ENCODE measurements around the gene TNK1.
"Not testable (repeated sequence)": the region's sequence is repeated elsewhere in the genome, so short reads cannot be mapped to it uniquely, and the experiment has no call there.

TNK1 gene

DNA sequence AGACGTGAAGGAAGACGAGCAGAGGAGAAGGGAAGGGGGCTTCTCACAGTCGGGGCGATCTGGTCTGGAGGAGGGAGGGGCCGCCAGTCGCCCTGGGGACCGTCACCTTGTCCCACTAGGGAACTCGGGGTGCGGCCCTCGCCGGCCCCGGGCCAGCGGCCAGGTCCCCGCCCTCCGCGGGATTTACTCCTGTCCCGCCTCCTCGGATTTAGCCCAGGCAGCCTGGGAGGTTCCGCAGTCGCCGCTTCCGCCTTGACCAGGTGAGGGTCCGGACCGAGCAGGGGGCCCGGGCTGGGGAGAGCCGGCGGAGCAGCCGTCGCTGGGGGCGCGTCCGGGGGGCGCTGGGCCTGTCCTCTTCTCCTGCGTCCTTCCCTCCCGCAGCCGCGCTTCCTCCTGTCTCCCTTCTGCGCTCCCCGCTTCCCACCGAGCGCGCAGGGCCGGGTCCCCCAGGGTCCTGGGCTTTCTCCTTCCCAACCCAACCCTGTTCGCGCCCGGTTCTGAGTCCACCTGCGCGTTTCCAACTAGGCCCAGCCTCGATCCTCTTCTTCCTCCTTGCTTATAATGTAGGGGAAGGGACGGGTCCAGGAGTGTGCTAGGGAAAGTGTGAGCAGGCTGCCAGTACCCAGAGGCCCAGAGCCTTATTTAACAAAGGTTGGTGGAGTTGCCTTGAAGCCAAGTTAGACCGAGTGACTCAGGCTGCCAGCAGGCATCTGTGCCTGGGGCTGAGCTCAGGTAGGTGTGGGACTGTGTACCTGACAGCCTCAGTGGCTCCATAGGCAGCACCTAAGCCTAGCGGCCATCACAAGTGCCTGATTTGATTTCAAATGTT lies at the start of gene TNK1:
TNK1 (plus strand) TSS at position 235 of the 829 bp plus-strand sequence. CDS start 1,838 bp downstream, outside the sequence.
- no peak for DNase-seq (ENCODE audit: low read depth)

DNA sequence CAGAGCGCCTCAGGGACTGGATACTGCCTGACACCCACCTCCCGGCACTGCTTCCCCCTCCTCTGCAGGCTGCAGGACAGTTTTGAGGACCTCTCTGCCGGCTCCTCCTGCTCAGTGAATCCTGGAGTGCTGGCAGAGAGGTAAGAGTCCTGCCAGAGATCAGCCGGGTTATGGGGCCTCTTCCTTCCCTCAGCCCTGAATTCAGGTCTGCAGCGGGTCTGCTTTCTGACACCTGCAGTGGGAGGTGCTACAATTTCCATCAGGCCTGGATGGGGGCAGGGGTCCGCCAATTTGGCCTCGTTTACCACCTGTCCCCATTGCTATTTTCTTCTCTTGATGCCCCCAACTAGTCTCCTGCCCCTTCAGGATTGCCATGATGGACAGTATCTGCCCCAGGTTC lies 48.8 kb upstream of the TNK1 start:
- no peak for DNase-seq (ENCODE audit: low read depth)

DNA sequence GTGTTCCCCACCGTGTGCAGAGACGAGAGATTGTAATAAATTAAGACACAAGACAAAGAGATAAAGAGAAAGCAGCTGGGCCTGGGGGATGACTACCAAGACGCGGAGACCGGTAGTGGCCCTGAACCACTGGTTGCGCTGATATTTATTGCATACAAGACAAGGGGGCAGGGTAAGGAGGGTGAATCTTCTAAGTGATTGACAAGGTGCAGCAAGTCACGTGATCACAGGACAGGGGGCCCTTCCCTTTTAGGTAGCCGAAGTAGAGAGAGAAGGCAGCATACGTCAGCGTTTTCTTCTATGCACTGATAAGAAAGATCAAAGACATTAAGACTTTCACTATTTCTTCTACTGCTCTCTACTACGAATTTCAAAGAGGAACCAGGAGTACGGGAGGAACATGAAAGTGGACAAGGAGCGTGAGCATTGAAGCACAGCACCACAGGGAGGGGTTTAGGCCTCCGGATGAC lies 48.3 kb upstream of the TNK1 start:
- not testable (repeated sequence) for DNase-seq (ENCODE audit: low read depth)

DNA sequence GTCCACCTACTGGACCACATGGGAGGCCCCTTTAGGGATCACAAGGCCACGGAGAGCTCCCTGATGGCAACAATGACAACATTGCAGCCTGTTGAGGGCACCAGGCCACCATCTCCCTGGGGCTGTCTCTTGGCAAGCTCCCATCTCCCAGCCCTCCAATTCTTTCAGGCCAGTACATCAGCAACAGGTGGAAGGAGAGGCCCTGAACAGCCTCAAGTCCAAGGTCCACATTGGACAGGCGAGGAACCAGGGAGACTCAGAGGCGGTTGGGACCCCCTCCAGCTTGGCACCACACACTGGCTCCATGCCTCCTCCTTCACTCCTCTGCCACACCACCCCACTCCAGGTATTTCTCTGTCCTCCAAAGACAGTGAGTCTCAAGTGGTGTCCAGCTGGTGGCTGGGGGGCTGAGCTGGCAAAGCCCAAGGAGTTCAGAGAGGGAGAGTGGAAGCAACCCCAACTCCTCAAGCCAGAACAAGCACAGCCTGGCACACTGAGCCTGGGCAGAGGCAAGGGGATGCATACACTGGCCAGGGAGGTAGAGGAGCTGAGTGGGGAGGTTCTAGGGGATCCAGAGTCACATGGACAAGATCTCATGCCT lies 45.9 kb upstream of the TNK1 start:
- no peak for DNase-seq (ENCODE audit: low read depth)

DNA sequence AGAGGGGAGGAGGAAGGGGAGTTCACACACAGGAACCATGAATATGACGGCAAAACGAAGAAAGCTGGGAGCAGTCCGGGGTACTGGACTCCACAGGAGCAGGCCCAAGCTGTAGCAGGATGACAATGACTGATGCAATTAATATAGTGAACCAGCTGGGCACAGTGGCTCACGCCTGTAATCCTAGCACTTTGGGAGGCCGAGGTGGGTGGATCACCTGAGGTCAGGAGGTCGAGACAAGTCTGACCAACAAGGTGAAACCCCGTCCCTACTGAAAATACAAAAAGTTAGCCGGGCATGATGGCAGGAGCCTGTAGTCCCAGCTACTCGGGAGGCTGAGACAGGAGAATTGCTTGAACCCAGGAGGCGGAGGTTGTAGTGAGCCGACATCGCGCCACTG lies 45.1 kb upstream of the TNK1 start:
- DNase-seq (ENCODE audit: low read depth): not testable (repeated sequence)

DNA sequence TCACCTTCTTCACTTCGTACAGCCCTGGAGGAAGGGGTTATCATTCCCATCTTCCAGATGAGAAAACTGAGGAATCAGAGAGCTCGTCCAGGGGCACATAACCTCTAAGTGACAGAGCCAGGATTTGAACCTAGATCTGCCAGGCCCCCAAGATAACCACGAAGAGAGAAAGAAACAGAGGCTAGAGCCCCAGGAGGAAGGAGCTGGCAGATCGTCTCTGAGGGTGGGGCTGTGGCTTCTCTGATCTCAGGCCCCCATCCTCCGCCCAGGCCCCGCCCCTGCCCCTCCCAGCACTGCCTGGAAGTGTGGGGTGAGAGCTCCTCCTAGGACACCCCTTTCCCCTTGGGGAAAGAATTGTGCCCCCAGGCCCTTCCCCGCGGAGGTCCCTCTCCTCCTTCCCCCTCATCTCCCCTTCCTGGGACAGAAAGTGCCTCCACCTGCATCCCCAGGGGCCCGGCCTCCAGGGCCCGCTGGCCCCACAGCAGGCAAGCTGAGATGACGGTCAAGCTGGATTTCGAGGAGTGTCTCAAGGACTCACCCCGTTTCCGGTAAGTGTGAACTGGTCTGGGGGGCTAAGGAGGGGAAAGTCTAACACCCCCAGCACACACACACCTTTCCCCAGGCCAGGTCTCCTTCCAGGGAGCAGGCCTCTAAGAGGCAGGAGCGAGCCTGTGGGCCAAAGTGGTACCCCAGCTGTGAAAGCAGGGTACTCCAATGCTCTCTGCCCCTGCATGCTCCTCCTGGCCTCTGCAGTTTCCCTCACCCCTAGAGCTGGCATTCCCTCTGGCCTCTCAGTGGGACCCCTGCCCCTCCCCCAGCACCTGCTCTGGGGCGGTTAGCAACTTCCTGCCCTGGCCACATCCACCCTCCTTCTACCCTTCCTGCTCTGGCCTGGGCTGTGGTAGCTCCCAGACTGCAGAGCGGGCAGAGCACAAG lies 44.4 kb upstream of the TNK1 start, which contains the start of gene ACAP1:
ACAP1 (plus strand) TSS at position 290 of the 936 bp plus-strand sequence; CDS start at position 496, 206 bp downstream.
- DNase-seq (ENCODE audit: low read depth): peak; percentile 82

DNA sequence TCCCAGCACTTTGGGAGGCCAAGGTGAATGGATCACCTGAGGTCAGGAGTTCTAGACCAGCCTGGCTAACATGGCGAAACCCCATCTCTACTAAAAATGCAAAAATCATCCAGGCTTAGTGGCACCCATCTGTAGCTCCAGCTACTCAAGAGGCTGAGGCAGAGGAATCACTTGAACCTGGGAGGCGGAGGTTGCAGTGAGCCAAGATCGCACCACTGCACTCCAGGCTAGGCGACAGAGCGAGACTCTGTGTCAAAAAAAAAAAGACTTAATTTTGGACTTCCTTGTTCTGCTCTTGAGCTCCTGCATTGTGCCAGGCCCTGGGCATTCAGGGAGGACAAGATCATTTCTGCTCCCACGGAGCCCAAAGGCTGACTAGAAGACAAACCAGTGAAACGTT lies 43.3 kb upstream of the TNK1 start:
- DNase-seq (ENCODE audit: low read depth): not testable (repeated sequence)

DNA sequence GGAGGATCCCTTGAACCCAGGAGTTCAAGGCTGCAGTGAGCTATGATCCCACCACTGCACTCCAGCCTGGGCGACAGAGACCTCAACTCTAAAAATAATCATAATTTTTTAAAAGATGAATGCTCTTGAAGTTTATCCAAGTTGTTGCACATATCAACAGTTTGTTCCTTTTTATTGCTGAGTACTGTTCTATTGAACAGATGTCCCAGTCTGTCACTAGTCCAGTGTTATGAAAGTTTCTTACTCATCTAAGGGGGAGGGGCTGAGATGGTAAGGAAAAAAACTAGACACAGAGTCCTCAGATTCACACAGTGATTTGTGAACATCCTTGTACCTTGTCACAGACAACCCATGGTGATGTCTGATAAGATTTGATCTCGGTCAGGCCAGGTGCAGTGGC lies 40.7 kb upstream of the TNK1 start:
- DNase-seq (ENCODE audit: low read depth): no peak

DNA sequence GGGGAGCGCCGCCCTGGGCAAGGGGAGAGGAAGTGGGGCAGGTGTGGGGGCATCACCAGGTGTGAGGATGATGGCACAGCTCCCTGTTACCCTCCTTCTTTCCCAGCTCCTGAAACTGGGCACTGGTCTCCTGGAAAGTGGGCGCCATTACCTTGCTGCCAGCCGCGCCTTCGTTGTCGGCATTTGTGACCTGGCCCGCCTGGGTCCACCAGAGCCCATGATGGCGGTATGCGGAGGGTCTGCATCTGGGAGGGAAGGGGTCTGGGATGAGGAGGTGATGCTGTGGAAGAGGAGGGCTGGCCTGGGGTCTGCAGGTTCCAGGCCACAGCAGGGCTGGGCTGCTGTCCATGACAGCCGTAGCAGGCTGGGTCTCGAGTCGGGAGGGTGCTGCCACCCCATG lies 39.0 kb upstream of the TNK1 start:
- DNase-seq (ENCODE audit: low read depth): no peak

DNA sequence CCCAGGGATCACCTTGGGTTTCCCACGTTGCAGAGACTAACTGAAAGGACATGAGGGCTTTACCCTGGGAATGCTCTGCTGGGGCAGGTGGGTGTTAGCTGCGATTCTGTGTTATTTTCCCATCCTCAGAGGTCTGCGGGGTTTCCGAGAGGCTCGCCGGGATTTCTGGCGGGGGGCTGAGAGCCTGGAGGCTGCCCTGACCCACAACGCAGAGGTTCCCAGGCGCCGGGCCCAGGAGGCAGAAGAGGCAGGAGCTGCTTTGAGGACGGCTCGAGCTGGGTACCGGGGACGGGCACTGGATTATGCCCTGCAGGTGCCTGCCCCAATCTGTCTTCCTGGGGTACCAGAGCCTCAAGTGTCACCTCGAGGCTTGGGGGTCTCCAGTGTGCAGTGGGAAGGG lies 37.6 kb upstream of the TNK1 start:
- DNase-seq (ENCODE audit: low read depth): no peak

DNA sequence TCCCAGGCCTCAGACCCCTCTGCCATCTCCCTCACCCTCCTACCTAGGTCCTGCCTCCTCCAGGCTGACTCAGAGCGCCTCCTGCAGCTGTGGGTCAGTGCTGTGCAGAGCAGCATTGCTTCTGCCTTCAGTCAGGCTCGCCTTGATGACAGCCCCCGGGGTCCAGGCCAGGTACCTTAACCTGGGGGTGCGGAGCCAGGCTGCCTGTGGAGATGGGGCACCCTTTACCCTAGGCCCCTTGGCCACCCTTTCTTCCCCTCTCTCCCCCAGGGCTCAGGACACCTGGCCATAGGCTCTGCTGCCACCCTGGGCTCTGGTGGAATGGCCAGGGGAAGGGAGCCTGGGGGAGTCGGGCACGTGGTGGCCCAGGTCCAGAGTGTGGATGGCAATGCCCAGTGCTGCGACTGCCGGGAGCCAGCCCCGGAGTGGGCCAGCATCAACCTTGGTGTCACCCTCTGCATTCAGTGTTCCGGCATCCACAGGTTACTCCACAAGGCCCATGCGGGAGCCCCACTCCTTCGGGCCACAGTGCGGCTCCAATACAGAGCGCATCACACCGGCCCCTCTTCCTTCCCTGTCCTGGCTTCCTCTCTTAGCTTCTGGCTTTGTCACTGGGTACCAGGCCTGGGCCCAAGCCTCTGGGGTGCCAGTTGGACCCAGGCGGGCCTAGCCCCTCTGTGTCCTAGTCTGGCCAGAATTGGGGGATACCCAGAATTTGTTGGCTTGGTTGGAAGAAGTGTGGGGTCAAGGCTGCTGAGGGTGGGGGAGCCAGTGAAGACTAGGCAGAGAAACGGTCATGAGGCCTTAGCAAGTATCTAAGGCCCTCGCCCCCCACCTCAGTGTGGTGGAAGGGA lies 33.9 kb upstream of the TNK1 start:
- DNase-seq (ENCODE audit: low read depth): no peak

DNA sequence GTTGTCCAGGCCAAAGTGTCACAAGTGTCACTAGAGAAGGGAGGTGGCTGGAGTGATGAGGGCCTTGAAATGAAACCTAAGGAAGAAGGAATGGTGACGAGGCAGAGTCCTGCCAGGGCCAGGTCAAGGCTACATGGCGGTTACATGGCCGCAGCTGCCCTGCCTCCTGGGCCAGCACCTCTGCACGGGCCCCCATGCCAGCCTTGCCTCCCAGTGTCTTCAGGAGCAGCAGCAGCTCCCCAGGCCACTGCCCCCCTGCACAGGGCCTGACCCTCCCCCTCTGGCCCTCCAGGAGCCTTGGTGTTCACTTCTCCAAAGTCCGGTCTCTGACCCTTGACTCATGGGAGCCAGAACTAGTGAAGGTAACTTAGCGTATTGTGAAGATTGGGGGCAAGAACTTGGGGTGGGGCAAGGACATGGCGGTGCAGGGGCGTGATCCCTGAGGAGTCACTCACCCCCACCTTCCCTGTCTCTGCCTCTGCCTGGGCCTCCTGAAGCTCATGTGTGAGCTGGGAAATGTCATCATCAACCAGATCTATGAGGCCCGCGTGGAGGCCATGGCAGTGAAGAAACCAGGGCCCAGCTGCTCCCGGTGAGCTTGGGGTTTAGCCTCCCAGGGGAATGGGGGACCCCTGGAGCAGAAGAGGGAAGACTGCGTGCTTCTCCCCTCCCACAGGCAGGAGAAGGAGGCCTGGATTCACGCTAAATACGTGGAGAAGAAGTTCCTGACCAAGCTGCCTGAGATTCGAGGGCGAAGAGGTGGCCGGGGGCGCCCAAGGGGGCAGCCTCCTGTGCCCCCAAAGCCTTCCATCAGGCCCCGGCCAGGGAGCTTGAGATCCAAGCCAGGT lies 33.0 kb upstream of the TNK1 start:
- no peak for DNase-seq (ENCODE audit: low read depth)

DNA sequence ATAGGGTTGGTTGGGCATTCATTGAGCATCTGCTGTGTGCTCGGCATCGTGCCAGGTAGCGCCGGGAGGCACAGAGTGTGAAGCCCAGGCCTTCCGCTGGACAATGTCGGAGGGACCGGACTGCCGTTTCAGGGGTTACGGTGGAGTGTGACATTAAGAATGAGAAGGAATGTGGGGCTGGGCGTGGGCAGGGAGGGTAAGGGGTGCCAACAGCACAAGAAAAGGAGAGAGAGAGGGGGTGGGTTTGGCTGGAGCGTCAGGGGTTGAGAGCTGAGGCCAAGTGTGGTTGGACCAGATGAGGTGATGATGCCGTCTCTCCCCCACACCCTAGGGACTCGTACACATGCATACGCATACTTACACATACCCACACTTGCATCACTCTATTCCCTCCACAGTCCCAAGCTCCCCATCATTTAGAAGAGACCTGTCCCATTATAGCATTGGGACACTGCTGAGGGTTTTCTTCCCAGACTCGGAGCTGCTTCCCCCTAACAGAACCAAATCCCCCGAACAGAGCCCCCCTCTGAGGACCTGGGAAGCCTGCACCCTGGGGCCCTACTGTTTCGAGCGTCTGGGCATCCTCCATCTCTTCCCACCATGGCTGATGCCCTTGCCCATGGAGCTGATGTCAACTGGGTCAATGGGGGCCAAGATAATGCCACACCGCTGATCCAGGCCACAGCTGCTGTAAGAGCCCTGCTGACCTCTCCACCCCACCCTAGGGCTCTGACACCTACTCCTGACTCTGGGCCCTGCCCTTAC lies 32.2 kb upstream of the TNK1 start:
- no peak for DNase-seq (ENCODE audit: low read depth)

DNA sequence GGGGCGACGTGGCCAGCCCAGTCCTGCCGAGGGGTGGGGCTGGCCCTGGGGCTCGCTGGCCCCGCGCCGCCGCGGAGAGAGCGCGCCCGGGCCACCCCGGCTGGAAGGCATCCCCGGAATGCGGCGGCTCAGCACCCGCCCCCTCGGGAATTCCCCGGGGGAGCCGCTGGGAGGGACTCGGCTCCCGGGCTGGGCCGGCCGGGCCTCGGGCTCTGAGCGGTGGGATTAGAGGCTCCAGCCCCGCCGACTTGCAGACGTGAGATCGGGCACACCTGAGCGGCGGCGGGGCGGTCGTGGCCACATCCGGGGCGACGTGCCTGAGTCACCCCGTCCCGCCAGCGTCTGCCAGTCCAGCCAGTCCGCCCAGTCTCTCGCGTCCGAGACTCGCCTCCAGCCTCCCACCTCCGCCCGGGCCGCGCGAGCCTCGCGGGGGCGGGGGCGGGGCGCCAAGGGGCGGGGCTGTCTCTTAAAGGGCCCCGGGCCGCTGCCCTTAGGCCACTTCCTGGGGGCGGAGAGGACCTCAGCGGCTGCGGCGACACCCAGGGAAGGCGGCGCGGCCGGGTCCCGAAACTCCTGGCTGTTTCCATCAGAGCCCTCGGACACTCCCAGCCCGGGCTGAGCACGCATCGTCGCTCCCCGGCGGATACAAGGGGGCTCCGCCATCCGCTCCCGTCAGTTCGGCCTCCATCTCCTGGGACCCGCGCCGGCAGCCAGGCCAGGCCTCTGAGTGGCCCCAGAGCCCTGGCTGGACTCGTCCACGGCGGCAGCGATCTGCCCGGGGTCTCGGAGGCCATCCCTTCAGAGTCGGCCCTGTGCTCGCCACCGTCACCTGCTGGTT lies 29.0 kb upstream of the TNK1 start, which contains the start of gene KCTD11:
KCTD11 (plus strand) TSS at position 498 of the 838 bp plus-strand sequence.
- DNase-seq (ENCODE audit: low read depth): peak; percentile 71

DNA sequence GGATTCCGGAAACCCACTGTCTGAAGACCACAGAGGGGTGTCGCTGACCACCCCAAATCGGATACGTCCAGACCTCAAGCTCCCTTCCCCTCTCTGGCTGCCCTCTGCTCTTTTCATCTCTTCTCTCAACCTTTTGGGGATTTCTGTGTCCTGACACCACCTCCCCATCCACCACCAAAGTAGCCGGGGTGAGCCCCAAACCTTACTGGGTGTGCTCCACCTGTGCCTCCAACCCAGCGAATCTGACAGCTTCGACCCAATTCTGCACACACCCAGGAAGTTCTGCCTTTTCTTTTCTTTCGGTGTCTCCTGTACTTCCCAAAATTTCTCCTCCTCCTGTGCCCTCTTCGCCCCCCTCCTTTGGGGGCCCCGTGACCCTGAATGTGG lies 28.4 kb upstream of the TNK1 start:
- DNase-seq (ENCODE audit: low read depth): no peak

DNA sequence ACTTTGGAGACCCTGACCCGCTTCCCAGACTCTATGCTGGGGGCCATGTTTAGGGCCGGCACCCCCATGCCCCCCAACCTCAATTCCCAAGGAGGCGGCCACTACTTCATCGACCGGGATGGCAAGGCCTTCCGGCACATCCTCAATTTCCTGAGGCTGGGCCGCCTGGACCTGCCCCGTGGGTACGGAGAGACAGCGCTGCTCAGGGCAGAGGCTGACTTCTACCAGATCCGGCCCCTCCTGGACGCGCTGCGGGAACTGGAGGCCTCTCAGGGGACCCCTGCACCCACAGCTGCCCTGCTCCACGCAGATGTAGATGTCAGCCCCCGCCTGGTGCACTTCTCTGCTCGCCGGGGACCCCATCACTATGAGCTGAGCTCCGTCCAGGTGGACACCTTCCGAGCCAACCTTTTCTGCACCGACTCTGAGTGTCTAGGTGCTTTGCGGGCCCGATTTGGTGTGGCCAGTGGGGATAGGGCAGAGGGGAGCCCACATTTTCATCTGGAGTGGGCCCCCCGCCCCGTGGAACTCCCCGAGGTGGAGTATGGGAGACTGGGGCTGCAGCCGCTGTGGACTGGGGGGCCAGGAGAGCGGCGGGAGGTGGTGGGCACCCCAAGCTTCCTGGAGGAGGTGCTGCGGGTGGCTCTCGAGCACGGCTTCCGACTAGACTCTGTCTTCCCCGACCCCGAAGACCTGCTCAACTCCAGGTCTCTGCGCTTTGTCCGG lies 27.8 kb upstream of the TNK1 start:
- DNase-seq (ENCODE audit: low read depth): no peak

DNA sequence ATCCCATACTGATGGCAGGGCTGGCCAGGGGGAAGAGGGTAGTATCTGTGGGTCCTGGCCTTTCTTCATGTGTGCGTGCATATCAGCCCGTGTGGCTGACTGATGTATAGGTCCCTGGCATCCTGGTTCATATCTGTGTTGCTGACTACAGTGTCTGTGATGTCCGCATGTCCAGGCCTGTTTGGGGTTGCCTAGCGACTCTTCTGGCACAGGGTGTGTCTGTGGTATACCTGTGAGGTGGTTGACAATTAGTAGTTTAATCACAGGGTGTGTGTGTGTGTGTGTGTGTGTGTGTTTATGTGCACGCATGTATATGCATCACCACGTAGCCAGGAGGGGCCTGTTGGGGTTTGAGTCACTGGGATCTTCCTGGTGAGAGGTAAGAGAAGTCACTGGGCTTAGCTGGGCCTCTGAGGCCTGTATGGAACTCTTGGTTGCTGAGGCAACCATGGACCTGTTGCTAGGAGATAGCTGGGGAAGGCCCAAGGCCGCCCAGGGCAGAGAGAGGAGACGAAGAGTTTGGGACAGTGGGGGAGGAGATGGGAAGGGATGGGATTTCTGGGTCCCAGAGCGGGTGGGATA lies 26.5 kb upstream of the TNK1 start:
- no peak for DNase-seq (ENCODE audit: low read depth)

DNA sequence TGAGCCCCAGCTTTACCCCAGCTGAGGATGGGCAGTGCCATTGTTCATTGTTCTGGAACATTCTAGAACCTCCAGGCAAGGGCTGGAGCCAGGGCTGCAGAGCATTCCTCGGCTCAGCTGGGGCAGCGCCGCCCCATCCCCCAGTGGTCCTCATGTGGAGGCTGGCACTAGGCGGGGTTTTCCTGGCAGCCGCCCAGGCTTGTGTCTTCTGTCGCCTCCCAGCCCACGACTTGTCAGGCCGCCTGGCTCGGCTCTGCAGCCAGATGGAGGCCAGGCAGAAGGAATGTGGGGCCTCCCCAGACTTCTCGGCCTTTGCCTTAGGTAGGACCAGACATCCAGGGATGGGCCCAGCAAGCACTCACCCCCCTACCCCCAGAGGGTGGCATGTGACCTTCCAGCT lies 25.8 kb upstream of the TNK1 start, which contains the start of gene TMEM95:
TMEM95 (plus strand) TSS at position 104 of the 400 bp plus-strand sequence; CDS start at position 153, 49 bp downstream.
- no peak for DNase-seq (ENCODE audit: low read depth)
